Measurements from ENCODE around the gene LLCFC1.
"Not testable (repeated sequence)": the region's sequence is repeated elsewhere in the genome, so short reads cannot be mapped to it uniquely, and the experiment has no call there.

The LLCFC1 gene

GRCh38 chr7:142943706-142944268 lies 4.5 kb downstream of the LLCFC1 start:
- DNase-seq: no peak

- DNase-seq: no peak
These were observed 5.7 kb downstream of the LLCFC1 start for GRCh38 chr7:142945001-142945400.

- no peak for DNase-seq
These were observed 9.3 kb downstream of the LLCFC1 start for GRCh38 chr7:142948603-142949002.

- DNase-seq: no peak
These were observed 11.0 kb downstream of the LLCFC1 start for GRCh38 chr7:142950235-142950634.

- no peak for DNase-seq
These were observed 15.5 kb downstream of the LLCFC1 start for GRCh38 chr7:142954680-142955268.

- DNase-seq: no peak
These were observed 17.8 kb downstream of the LLCFC1 start for GRCh38 chr7:142956951-142957623.

- no peak for DNase-seq
These were observed 18.4 kb downstream of the LLCFC1 start for GRCh38 chr7:142957723-142958122.

- DNase-seq: no peak
These were observed 19.9 kb downstream of the LLCFC1 start for GRCh38 chr7:142959202-142959601.

- no peak for DNase-seq
These were observed 21.8 kb downstream of the LLCFC1 start for GRCh38 chr7:142960955-142961512.

GRCh38 chr7:142961595-142961972 lies 22.3 kb downstream of the LLCFC1 start:
- no peak for DNase-seq

- no peak for DNase-seq
These were observed 23.0 kb downstream of the LLCFC1 start, which contains the start of gene KEL for GRCh38 chr7:142961973-142962926. Gene KEL (minus strand): TSS chr7:142962363. CDS start chr7:142962206, 157 bp downstream.

- no peak for DNase-seq
These were observed 23.7 kb downstream of the LLCFC1 start for GRCh38 chr7:142962991-142963390.

GRCh38 chr7:142963993-142964392 lies 24.7 kb downstream of the LLCFC1 start:
- no peak for DNase-seq

GRCh38 chr7:142964502-142965246 lies 25.4 kb downstream of the LLCFC1 start:
- DNase-seq: no peak

- no peak for DNase-seq
These were observed 28.9 kb downstream of the LLCFC1 start for GRCh38 chr7:142968229-142968628.

GRCh38 chr7:142969183-142969582 lies 29.9 kb downstream of the LLCFC1 start:
- DNase-seq: no peak

GRCh38 chr7:142974626-142975025 lies 35.3 kb downstream of the LLCFC1 start:
- DNase-seq: no peak

- not testable (repeated sequence) for DNase-seq
These were observed 39.1 kb downstream of the LLCFC1 start for GRCh38 chr7:142978402-142978801.

GRCh38 chr7:142983825-142984224 lies 44.5 kb downstream of the LLCFC1 start:
- no peak for DNase-seq

GRCh38 chr7:142984297-142984696 lies 45.0 kb downstream of the LLCFC1 start:
- DNase-seq: no peak

Data from CD4-positive, alpha-beta T cell treated with Interleukin-12 subunit alpha and Interleukin-12 subunit beta, for 1 hour (primary cell).